MM.1S (cell line): ENCODE results near the gene FBXL5.

Source experiments
- EZH2 ChIP-seq: fragments of 300-600 bp; sonication (generic); optimal IDR thresholded peaks from 2 replicates; pipeline ENCODE3; 2017; ENCODE audit warnings: low read depth, mild to moderate bottlenecking, antibody characterized with exemption, low read length, mixed read lengths
- EZH2phosphoT487 ChIP-seq: fragments of 300-600 bp; sonication (generic); IDR thresholded peaks from 2 replicates; pipeline ENCODE4 v1.6.1; 2018; ENCODE audit warnings: antibody characterized with exemption, low read length
- TF ChIP-seq, protein P1 (sequence below): fragments of 300-600 bp; sonication (generic); IDR thresholded peaks from 2 replicates; pipeline ENCODE4 v1.5.1; 2016; ENCODE audit warnings: antibody characterized with exemption, low read length, mixed read lengths

DNA sequence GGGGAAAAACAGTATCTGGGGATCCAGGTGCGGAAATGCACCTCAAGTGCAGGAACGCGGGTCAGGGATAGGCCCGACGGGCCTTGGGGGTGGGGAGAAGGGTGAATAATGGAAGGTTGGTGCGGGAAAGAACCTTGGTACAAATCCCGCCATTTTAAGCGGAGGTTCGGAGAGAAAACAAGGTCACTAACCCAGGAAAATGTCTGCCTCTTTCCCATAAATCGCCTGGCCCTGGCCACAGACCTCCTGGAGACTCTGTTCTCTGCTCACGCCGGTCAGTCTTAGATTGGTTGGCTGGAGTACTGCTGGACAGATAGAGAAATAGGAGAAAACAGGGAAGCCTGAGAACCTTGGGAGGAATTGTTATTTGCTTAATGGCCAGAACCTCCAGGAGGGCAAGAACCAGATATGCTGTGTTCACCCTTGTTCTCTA lies 897 bp upstream of the FBXL5 start:
- no peak for TF ChIP-seq EZH2phosphoT487
- no peak for TF ChIP-seq EZH2
- TF ChIP-seq, protein P1, sequence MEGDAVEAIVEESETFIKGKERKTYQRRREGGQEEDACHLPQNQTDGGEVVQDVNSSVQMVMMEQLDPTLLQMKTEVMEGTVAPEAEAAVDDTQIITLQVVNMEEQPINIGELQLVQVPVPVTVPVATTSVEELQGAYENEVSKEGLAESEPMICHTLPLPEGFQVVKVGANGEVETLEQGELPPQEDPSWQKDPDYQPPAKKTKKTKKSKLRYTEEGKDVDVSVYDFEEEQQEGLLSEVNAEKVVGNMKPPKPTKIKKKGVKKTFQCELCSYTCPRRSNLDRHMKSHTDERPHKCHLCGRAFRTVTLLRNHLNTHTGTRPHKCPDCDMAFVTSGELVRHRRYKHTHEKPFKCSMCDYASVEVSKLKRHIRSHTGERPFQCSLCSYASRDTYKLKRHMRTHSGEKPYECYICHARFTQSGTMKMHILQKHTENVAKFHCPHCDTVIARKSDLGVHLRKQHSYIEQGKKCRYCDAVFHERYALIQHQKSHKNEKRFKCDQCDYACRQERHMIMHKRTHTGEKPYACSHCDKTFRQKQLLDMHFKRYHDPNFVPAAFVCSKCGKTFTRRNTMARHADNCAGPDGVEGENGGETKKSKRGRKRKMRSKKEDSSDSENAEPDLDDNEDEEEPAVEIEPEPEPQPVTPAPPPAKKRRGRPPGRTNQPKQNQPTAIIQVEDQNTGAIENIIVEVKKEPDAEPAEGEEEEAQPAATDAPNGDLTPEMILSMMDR, result no peak
